ENCODE results near the gene HES1. TPM values are rescaled to one million over a fixed set of nuclear protein-coding genes. Genes with fewer than 3 reads are reported as not detected.
"Not testable (repeated sequence)": the region's sequence is repeated elsewhere in the genome, so short reads cannot be mapped to it uniquely, and the experiment has no call there.

Gene HES1
- total RNA-seq, 2 experiments from 2014 or later = 2.4 to 2.7 TPM

DNA sequence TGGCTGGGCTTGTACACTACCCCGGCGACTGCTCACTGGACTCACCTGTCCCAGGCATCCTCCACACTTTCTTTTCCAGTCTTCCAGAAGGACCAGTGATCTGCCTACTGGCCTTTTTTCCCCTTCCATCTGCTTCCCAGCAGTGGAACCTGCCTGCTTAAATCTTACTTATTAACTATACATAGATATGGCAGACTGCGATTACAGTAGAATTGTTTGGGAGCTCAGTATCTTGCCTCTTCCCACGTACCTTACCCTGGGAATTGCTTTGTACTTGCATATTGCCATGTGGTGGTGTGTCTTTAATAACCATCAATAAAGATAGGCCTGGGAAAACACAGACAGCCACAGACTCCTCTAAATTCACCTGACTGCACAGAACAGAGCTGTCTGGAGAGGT is 11.8 kb upstream of the HES1 start:
- ChIA-PET POLR2A (no interaction called here), CTCF (interaction anchor here (1.0 kb wide), 1 partner anchor 23 kb away, joined by 3 read pairs; no protein-coding TSS in a partner anchor)
- no peak for DNase-seq
- Mint-ChIP-seq H3K9me3 (no peaks in the 10 kb centered on the region), H3K4me1 (peaks cover 6% of the 10 kb centered on the region), H3K27me3 (peaks cover 62% of the 10 kb centered on the region), H3K27ac (no peak overlapping the region), H3K36me3 (ENCODE audit: low read depth) (no peaks in the 10 kb centered on the region), H3K4me3 (no peak overlapping the region)

GRCh38 chr3:194125442-194125841 is 10.5 kb upstream of the HES1 start:
- Mint-ChIP-seq H3K27ac (no peak overlapping the region), H3K4me1 (peaks cover 10% of the 10 kb centered on the region), H3K4me3 (no peak overlapping the region), H3K9me3 (no peaks in the 10 kb centered on the region), H3K27me3 (peaks cover 60% of the 10 kb centered on the region), H3K36me3 (ENCODE audit: low read depth) (no peaks in the 10 kb centered on the region)
- no peak for DNase-seq
- ChIA-PET POLR2A (no interaction called here), CTCF (interaction anchor here (0.5 to 0.9 kb wide), 5 partner anchors 35 to 1816 kb away, joined by 3 read pairs; no protein-coding TSS in a partner anchor)

- no peak for DNase-seq
- no peak overlapping the region for H3K4me3 Mint-ChIP-seq
- no peaks in the 10 kb centered on the region for H3K9me3 Mint-ChIP-seq
- H3K27me3 Mint-ChIP-seq = peaks cover 61% of the 10 kb centered on the region
- peaks cover 22% of the 10 kb centered on the region for H3K4me1 Mint-ChIP-seq
- no peaks in the 10 kb centered on the region for H3K36me3 Mint-ChIP-seq (ENCODE audit: low read depth)
- no peak overlapping the region for H3K27ac Mint-ChIP-seq
- POLR2A ChIA-PET = no interaction called here
- CTCF ChIA-PET = no interaction called here
Observed at GRCh38 chr3:194126790-194127189, 9.2 kb upstream of the HES1 start.

DNA sequence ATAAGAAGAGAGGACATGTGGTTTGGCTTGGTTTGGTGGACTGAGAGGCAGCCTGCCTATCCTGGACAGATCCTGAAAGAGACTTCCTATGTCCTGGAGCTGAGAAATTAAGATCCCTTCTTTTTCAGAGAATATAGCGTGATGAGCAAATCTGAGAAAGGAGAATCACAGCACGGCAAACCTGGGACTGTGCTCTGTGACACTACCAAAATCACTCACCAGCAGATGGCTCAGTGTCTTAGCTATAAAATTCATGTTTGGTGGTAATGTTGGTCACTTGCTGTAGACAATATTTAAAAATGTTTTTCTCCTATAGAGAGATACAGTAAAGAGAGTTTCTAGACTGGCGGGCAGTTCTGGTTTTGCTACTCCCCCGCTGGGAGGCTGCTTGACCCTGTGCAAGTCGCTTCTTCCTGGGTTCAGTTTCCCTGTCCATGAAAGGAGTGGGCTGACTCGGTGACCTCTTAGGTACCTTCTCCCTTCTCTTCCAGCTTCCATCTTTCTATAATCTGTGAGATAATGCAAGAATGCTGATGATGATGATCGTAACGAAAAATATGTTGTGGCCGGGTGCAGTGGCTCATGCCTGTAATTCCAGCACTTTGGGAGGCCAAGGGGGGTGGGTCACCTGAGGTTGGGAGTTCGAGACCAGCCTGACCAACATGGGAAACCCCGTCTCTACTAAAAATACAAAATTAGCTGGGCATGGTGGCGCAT is 7.6 kb upstream of the HES1 start:
- no peaks in the 10 kb centered on the region for H3K9me3 Mint-ChIP-seq

GRCh38 chr3:194128919-194129295 is 7.0 kb upstream of the HES1 start:
- H3K4me1 Mint-ChIP-seq = peaks cover 40% of the 10 kb centered on the region
- not testable (repeated sequence) for H3K9me3 Mint-ChIP-seq, H3K27ac Mint-ChIP-seq

More for the DNA sequence above, 7.6 kb upstream of the HES1 start:
- ChIA-PET POLR2A (no interaction called here), CTCF (interaction anchor here (0.6 to 4.2 kb wide), 3 partner anchors 83 to 1069 kb away, joined by 3 to 20 read pairs (median 5); no protein-coding TSS in a partner anchor)
- H3K27ac Mint-ChIP-seq = no peak overlapping the region
- DNase-seq = no peak
- H3K4me1 Mint-ChIP-seq = peaks cover 36% of the 10 kb centered on the region
- peaks cover 65% of the 10 kb centered on the region for H3K27me3 Mint-ChIP-seq
- H3K36me3 Mint-ChIP-seq (ENCODE audit: low read depth) = peaks cover 8% of the 10 kb centered on the region
- no peak overlapping the region for H3K4me3 Mint-ChIP-seq

GRCh38 chr3:194129581-194130133 is 6.3 kb upstream of the HES1 start:
- Mint-ChIP-seq H3K4me3 (no peak overlapping the region), H3K36me3 (ENCODE audit: low read depth) (peaks cover 12% of the 10 kb centered on the region), H3K27ac (no peak overlapping the region), H3K27me3 (peaks cover 63% of the 10 kb centered on the region), H3K4me1 (peaks cover 40% of the 10 kb centered on the region), H3K9me3 (no peaks in the 10 kb centered on the region)
- CTCF ChIA-PET = interaction anchor here (1.1 to 4.2 kb wide), 3 partner anchors 28 to 186 kb away, joined by 3 to 20 read pairs (median 4); no protein-coding TSS in a partner anchor
- POLR2A ChIA-PET = no interaction called here
- DNase-seq = no peak

More at GRCh38 chr3:194128919-194129295, 7.0 kb upstream of the HES1 start:
- DNase-seq, POLR2A ChIA-PET, H3K4me3 Mint-ChIP-seq: not testable (repeated sequence)
- H3K27me3 Mint-ChIP-seq = peaks cover 67% of the 10 kb centered on the region
- CTCF ChIA-PET = interaction anchor here (0.6 to 4.2 kb wide), 3 partner anchors 40 to 187 kb away, joined by 3 to 20 read pairs (median 5); no protein-coding TSS in a partner anchor
- H3K36me3 Mint-ChIP-seq (ENCODE audit: low read depth) = peaks cover 12% of the 10 kb centered on the region

DNA sequence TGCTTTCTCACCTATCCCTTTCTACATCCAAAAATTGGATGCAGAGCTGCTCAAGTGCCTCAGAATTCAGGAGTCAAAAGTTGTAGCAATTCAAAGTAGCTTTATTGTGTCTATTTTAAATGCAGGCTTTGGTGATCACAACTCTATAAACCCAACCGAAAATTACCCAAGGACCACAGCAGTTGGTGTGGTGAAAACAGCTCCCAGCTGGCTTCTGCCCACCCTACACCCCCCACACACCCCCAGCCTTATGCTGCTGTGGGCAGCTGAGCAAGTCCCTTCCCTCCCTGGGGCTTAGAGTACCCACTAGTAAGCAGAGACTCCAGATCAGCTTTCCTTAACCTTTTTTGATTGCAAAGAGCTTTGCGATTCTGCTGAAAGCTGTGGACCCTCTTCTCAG is 5.8 kb upstream of the HES1 start:
- Mint-ChIP-seq H3K4me1 (peaks cover 42% of the 10 kb centered on the region), H3K9me3 (no peaks in the 10 kb centered on the region), H3K4me3 (no peak overlapping the region), H3K36me3 (ENCODE audit: low read depth) (peaks cover 13% of the 10 kb centered on the region), H3K27ac (no peak overlapping the region), H3K27me3 (peaks cover 64% of the 10 kb centered on the region)
- DNase-seq = no peak
- POLR2A ChIA-PET = interaction anchor here (0.5 kb wide), 1 partner anchor 329 kb away, joined by 5 read pairs; no protein-coding TSS in a partner anchor
- CTCF ChIA-PET = interaction anchor here (0.7 to 4.2 kb wide), 4 partner anchors 29 to 197 kb away, joined by 3 to 20 read pairs (median 4); no protein-coding TSS in a partner anchor

GRCh38 chr3:194130807-194131589 is 5.0 kb upstream of the HES1 start:
- Mint-ChIP-seq H3K27me3 (peaks cover 67% of the 10 kb centered on the region), H3K9me3 (no peaks in the 10 kb centered on the region), H3K27ac (no peak overlapping the region), H3K4me3 (peak overlapping the region; percentile 9), H3K36me3 (ENCODE audit: low read depth) (peaks cover 13% of the 10 kb centered on the region), H3K4me1 (peaks cover 48% of the 10 kb centered on the region)
- DNase-seq = peak; percentile 39
- CTCF ChIA-PET = interaction anchor here (0.6 to 4.2 kb wide), 4 partner anchors 30 to 198 kb away, joined by 3 to 20 read pairs (median 4); no protein-coding TSS in a partner anchor
- POLR2A ChIA-PET = interaction anchor here (0.5 kb wide), 1 partner anchor 330 kb away, joined by 5 read pairs; no protein-coding TSS in a partner anchor

DNA sequence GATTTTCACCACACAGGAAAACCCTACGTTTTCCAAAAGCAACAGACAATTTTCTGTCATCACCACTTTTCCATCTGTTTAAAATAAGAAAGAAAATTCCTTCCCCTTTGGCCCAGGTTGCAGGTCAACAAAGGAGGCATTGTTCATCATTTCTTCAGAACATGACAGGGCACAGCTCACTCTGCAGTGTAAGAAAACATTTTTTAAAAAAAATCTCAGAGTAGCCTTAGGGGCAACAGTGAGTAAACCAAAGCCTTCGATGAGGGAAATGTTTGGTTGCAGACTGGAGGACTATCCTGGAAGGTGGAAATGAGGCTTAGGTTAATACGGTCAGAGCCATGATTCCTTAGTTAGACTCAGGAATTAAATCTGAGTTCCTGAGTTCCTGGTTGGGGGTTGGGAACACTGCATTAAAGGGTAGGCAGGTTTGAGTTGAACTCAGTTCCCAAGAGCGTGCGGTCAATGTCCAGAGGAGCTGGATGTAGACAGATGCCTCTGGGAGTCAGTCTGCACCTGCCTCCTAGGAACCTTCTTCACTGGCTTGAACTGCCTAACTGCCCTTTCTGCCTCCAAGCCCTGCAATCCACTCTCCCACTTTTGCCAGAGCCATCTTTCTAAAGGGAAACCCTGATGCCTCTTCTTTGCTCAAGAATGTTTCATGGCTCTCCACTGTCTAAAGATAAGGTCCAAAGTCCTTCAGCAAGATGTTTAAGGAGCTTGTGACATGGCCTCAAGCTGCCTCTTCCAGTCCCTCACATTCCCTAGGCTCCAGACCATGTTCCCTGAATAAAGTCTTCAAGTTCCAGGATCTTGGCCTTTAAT is 3.3 kb upstream of the HES1 start:
- Mint-ChIP-seq H3K27me3 (peaks cover 71% of the 10 kb centered on the region), H3K27ac (no peak overlapping the region), H3K9me3 (no peaks in the 10 kb centered on the region), H3K4me3 (peak overlapping the region; percentile 10), H3K36me3 (ENCODE audit: low read depth) (peaks cover 15% of the 10 kb centered on the region), H3K4me1 (peaks cover 65% of the 10 kb centered on the region)
- ChIA-PET POLR2A (no interaction called here), CTCF (interaction anchor here (4.2 kb wide), 1 partner anchor 183 kb away, joined by 20 read pairs; no protein-coding TSS in a partner anchor)
- no peak for DNase-seq

DNA sequence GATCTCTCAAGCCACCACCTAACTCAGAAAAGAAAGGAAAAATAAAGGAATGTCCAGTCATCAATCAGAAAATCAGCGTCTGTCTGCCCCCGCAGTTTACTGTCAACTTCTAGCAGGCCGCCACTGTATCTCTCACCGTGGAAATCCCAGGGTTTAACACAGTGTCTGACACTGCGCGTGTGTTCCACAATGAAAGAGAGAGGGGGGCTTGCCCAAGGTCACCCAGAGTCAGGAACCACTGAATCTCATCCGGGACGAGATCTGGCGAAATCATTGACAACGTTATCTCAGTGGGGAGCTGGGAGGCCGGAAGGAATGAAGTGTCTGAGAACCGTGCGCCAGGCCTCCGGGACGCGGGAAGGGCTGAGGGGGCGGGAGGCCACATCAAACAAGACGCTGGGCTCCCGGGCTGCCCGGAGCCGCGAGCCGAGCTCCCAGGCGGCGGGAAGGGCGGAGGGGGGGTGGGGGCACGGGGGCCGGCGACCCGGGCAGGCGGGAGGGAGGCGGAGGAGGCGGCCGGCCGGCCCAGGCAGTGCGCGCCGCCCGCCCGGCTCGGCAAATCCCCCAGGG is 2.2 kb upstream of the HES1 start:
- no peak for DNase-seq

GRCh38 chr3:194134231-194134756 is 1.7 kb upstream of the HES1 start:
- no peaks in the 10 kb centered on the region for H3K9me3 Mint-ChIP-seq
- H3K27ac Mint-ChIP-seq = no peak overlapping the region
- DNase-seq = peak; percentile 35
- peaks cover 15% of the 10 kb centered on the region for H3K36me3 Mint-ChIP-seq (ENCODE audit: low read depth)
- ChIA-PET POLR2A (no interaction called here), CTCF (interaction anchor here (0.6 to 1.8 kb wide), 3 partner anchors 177 to 430 kb away, joined by 3 to 9 read pairs (median 3); no protein-coding TSS in a partner anchor)
- no peak overlapping the region for H3K4me3 Mint-ChIP-seq
- peaks cover 64% of the 10 kb centered on the region for H3K4me1 Mint-ChIP-seq
- peaks cover 79% of the 10 kb centered on the region for H3K27me3 Mint-ChIP-seq

More for the DNA sequence above, 2.2 kb upstream of the HES1 start:
- Mint-ChIP-seq H3K36me3 (ENCODE audit: low read depth) (peaks cover 15% of the 10 kb centered on the region), H3K4me3 (peak overlapping the region; percentile 66), H3K27me3 (peaks cover 73% of the 10 kb centered on the region), H3K9me3 (no peaks in the 10 kb centered on the region), H3K27ac (peak overlapping the region; percentile 10), H3K4me1 (peaks cover 61% of the 10 kb centered on the region)
- CTCF ChIA-PET = interaction anchor here (0.6 to 1.8 kb wide), 2 partner anchors 182 to 430 kb away, joined by 3 to 9 read pairs; no protein-coding TSS in a partner anchor
- POLR2A ChIA-PET = no interaction called here

Measured in activated CD4-positive, alpha-beta T cell treated with anti-CD3 and anti-CD28 coated beads, Interleukin-2, amount 10 ng/mL, durations not matched to agents 7 days and 5 days (primary cell).